GM12878 (cell line): ENCODE results near the gene NEB. TPM values are rescaled to one million over a fixed set of nuclear protein-coding genes. Genes with fewer than 3 reads are reported as not detected.

ENCODE experiments used
- ATAC-seq: fragments of 200-7000 bp; cut with Tn5 transposase; 3 replicates; pipeline ENCODE4 v1.9.1; 2020; ENCODE audit warnings: mild to moderate bottlenecking, moderate library complexity
- Bru-seq: library from RNA; stranded (reverse); fragments of 400-500 nt; gene quantifications from one replicate; lab custom pipeline; 2021; lab: Mats Ljungman, UMichigan
- BruChase-seq, 2 experiments: library from RNA; stranded (reverse); fragments of 400-500 nt; gene quantifications; one replicate each; lab custom pipeline; 2021; lab: Mats Ljungman, UMichigan
- BruUV-seq: library from RNA; stranded (reverse); fragments of 400-500 nt; replicated peaks from 2 replicates; lab custom pipeline; 2021; lab: Mats Ljungman, UMichigan
- CTCF ChIA-PET: fragments of 300-600 bp; sonication (Branson Sonifier 250); formaldehyde crosslinking; extraction: SDS; loops from one replicate; lab custom pipeline; 2021; ENCODE audit warnings: inconsistent platforms; lab: Yijun Ruan, JAX
- POLR2A ChIA-PET: fragments of 350-600 bp; formaldehyde crosslinking; extraction: SDS; loops from one replicate; lab custom pipeline; 2021; ENCODE audit warnings: inconsistent platforms; lab: Charles Lee
- RAD21 ChIA-PET: fragments of 300-600 bp; sonication (Branson Sonifier 250); formaldehyde crosslinking; loops from one replicate; lab custom pipeline; 2023; ENCODE audit warnings: antibody characterized with exemption; ENCODE audit not compliant: unreplicated experiment; lab: Charles Lee
- SMC1A ChIA-PET: fragments of 300-600 bp; sonication (Branson Sonifier 250); formaldehyde crosslinking; loops from one replicate; lab custom pipeline; 2023; ENCODE audit not compliant: unreplicated experiment, uncharacterized antibody; lab: Charles Lee
- DNase-seq: peaks from one replicate; pipeline ENCODE4 v3.0.0-alpha.2; 2011; ENCODE audit warnings: low read depth, low spot score
- FAIRE-seq: peaks from 3 replicates; lab custom pipeline; 2011; peaks lifted over from hg19 to GRCh38; lab: Jason Lieb, UNC
- H2AFZ ChIP-seq: 2 replicates; pipeline ENCODE4 v1.6.0; 2011; ENCODE audit warnings: low read depth, low read length, control low read depth; ENCODE audit not compliant: control insufficient read depth
- H3K27ac ChIP-seq: 2 replicates; pipeline ENCODE4 v1.5.1; 2011; ENCODE audit warnings: control low read depth; ENCODE audit not compliant: control insufficient read depth, insufficient read depth
- H3K27me3 ChIP-seq, 2 experiments: replicated peaks in 1 of 2; 2 replicates each; pipeline versions ENCODE4 v1.6.0 to v1.6.1; 2011; ENCODE audit warnings: low read length in 1 of 2; ENCODE audit not compliant: control insufficient read depth in 2 of 2, insufficient read depth in 2 of 2
- H3K36me3 ChIP-seq, 2 experiments: 2 replicates each; pipeline ENCODE4 v1.5.1; 2011; ENCODE audit warnings: low read length in 1 of 2; ENCODE audit not compliant: control insufficient read depth in 2 of 2, insufficient read depth in 2 of 2
- H3K4me1 ChIP-seq: 2 replicates; pipeline ENCODE4 v1.6.1; 2011; ENCODE audit warnings: mild to moderate bottlenecking, low read length, moderate library complexity, mixed read lengths; ENCODE audit not compliant: control insufficient read depth, insufficient read depth
- H3K4me2 ChIP-seq: 2 replicates; pipeline ENCODE4 v1.6.0; 2011; ENCODE audit warnings: control low read depth; ENCODE audit not compliant: control insufficient read depth, insufficient read depth
- H3K4me3 ChIP-seq: fragments of 200-600 bp; sonication (generic); 2 replicates; pipeline ENCODE4 v1.5.1; 2016
- H3K79me2 ChIP-seq: 2 replicates; pipeline ENCODE4 v1.6.0; 2011; ENCODE audit warnings: low read length; ENCODE audit not compliant: control insufficient read depth, insufficient read depth
- H3K9ac ChIP-seq: 2 replicates; pipeline ENCODE4 v1.8.0; 2011; ENCODE audit warnings: low read length, control low read depth, mixed read lengths; ENCODE audit not compliant: control insufficient read depth, insufficient read depth
- H3K9me3 ChIP-seq: replicated peaks from 3 replicates; pipeline ENCODE4 v1.5.1; 2011; ENCODE audit warnings: mild to moderate bottlenecking, low read length; ENCODE audit not compliant: control insufficient read depth, insufficient read depth
- H4K20me1 ChIP-seq: 2 replicates; pipeline ENCODE4 v1.6.0; 2011; ENCODE audit not compliant: control insufficient read depth, insufficient read depth
- BRCA1 ChIP-seq: IDR thresholded peaks from 2 replicates; pipeline ENCODE4 v1.6.1; 2011; ENCODE audit warnings: low read depth, low read length, improper control_type of control experiment
- TCF3 ChIP-seq: IDR thresholded peaks from 2 replicates; pipeline ENCODE4 v1.6.1; 2012; ENCODE audit warnings: low read depth, mild to moderate bottlenecking, low read length, borderline replicate concordance; ENCODE audit not compliant: insufficient read depth
- WGBS: methylation state at CpG from one replicate; pipeline ENCODE4 v1.1.6; 2016; ENCODE audit warnings: low lambda C conversion rate; ENCODE audit not compliant: insufficient replicate concordance, insufficient coverage; ENCODE audit errors: missing lambda C conversion rate; 5-methylcytosine and 5-hydroxymethylcytosine counted together
- in situ Hi-C: fragments of 300-500 bp; cut with MboI; formaldehyde crosslinking; loops from 9 replicates; pipeline ENCODE4 v1.14.3; 2018; ENCODE audit warnings: mixed read lengths
- intact Hi-C: fragments of 100-400 bp; cut with micrococcal nuclease; formaldehyde crosslinking; loops from one replicate; pipeline ENCODE4 v1.14.2; 2022; ENCODE audit not compliant: unreplicated experiment
- long read RNA-seq, 2 experiments: library from polyadenylated mRNA; unstranded; transcript quantifications; one replicate each; pipeline ENCODE4 v2.0.0, GENCODE V29; 2019 to 2020
- polyA minus RNA-seq, 3 experiments: library from RNA; depleted of rRNA, polyadenylated mRNA; stranded (reverse); fragments of >200 nt; gene quantifications; 2 replicates each; pipeline ENCODE4 v1.2.3, GENCODE V29; 2011
- polyA plus RNA-seq, 11 experiments: library from polyadenylated mRNA; depleted of rRNA in 4 of 11; unstranded in 6 of 11; stranded (reverse) in 5 of 11; fragments of >200 nt; fragmentation: Nextera tagmentation in 4 of 11; fragmentation: Illumina TruSeq in 1 of 11; extraction: Ambion mirVana in 4 of 11; extraction: Trizol in 1 of 11; gene quantifications; 1 replicate in 1 of 11; 2 replicates in 10 of 11; pipeline versions ENCODE4 v1.2.1 to v1.2.3, GENCODE V29; 2011 to 2016; ENCODE audit warnings: inconsistent platforms in 2 of 11, missing spikeins in 2 of 11, low read depth in 1 of 11
- total RNA-seq, 4 experiments: library from RNA; depleted of rRNA in 3 of 4; stranded (reverse); fragments of >200 nt in 3 of 4; fragmentation: Illumina TruSeq in 1 of 4; extraction: Trizol in 1 of 4; gene quantifications; 2 replicates each; pipeline versions ENCODE4 v1.2.1 to v1.2.3, GENCODE V29; 2013 to 2021
- TF ChIP-seq, protein P1 (sequence below): IDR thresholded peaks from 2 replicates; pipeline ENCODE4 v1.6.1; 2011; ENCODE audit warnings: mild to moderate bottlenecking, low read depth, low read length, moderate library complexity; ENCODE audit not compliant: insufficient replicate concordance

Gene NEB, protein sequence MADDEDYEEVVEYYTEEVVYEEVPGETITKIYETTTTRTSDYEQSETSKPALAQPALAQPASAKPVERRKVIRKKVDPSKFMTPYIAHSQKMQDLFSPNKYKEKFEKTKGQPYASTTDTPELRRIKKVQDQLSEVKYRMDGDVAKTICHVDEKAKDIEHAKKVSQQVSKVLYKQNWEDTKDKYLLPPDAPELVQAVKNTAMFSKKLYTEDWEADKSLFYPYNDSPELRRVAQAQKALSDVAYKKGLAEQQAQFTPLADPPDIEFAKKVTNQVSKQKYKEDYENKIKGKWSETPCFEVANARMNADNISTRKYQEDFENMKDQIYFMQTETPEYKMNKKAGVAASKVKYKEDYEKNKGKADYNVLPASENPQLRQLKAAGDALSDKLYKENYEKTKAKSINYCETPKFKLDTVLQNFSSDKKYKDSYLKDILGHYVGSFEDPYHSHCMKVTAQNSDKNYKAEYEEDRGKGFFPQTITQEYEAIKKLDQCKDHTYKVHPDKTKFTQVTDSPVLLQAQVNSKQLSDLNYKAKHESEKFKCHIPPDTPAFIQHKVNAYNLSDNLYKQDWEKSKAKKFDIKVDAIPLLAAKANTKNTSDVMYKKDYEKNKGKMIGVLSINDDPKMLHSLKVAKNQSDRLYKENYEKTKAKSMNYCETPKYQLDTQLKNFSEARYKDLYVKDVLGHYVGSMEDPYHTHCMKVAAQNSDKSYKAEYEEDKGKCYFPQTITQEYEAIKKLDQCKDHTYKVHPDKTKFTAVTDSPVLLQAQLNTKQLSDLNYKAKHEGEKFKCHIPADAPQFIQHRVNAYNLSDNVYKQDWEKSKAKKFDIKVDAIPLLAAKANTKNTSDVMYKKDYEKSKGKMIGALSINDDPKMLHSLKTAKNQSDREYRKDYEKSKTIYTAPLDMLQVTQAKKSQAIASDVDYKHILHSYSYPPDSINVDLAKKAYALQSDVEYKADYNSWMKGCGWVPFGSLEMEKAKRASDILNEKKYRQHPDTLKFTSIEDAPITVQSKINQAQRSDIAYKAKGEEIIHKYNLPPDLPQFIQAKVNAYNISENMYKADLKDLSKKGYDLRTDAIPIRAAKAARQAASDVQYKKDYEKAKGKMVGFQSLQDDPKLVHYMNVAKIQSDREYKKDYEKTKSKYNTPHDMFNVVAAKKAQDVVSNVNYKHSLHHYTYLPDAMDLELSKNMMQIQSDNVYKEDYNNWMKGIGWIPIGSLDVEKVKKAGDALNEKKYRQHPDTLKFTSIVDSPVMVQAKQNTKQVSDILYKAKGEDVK (N-terminal part only)
- 0.69 and 0.93 TPM in 2 replicates for total RNA-seq (2013; cell fraction: nucleolus; rRNA removed)
- total RNA-seq (2014; rRNA removed), result 0.17 and 0.22 TPM in 2 replicates
- 0.05 and 0.09 TPM in 2 replicates for total RNA-seq (2014; rRNA removed; fragmentation: Illumina TruSeq; extraction: Trizol)
- total RNA-seq (2021), result 0.05 and 0.40 TPM in 2 replicates
- 0.20 TPM for polyA plus RNA-seq (2011; ENCODE audit: low read depth)
- polyA plus RNA-seq (2011; rRNA removed), result 0.11 and 0.20 TPM in 2 replicates
- 0.03 and 0.16 TPM in 2 replicates for polyA plus RNA-seq (2011; cell fraction: cytosol; rRNA removed)
- 0.34 and 0.45 TPM in 2 replicates for polyA plus RNA-seq (2011; cell fraction: nucleus; rRNA removed)
- polyA plus RNA-seq (2012), result 0.35 and 0.65 TPM in 2 replicates
- polyA plus RNA-seq (2014; fragmentation: Illumina TruSeq; extraction: Trizol), result 0.13 and 0.59 TPM in 2 replicates
- under 1 TPM; 0.04 to 0.16 TPM for polyA plus RNA-seq (2014; fragmentation: Nextera tagmentation; extraction: Ambion mirVana)
- 0.05 and 0.15 TPM in 2 replicates for polyA plus RNA-seq (2014; rRNA removed)
- polyA plus RNA-seq (2016; fragmentation: Nextera tagmentation; extraction: Ambion mirVana), result under 1 TPM; 0.50 to 0.77 TPM
- polyA minus RNA-seq (2011; rRNA and poly(A)+ RNA removed), result 0.07 and 0.10 TPM in 2 replicates
- polyA minus RNA-seq (2011; cell fraction: cytosol; rRNA and poly(A)+ RNA removed), result not detected in 2 replicates
- polyA minus RNA-seq (2011; cell fraction: nucleus; rRNA and poly(A)+ RNA removed), result 0.36 and 0.38 TPM in 2 replicates
- percentile 9 among the genes with signal in this experiment for Bru-seq, nascent RNA
- percentile 8 among the genes with signal in this experiment for BruChase-seq, experiment 1, labeled RNA remaining after a 6-hour chase
- BruChase-seq, experiment 2, labeled RNA remaining after a 2-hour chase, result percentile 8 among the genes with signal in this experiment
- long read RNA-seq, experiment 1, result 0 reads
- long read RNA-seq, experiment 2, partial matches to known transcripts, result 0 of 2 reads
- long read RNA-seq, experiment 2, other reads (novel, unspliced or antisense), result 2 of 2 reads

DNA sequence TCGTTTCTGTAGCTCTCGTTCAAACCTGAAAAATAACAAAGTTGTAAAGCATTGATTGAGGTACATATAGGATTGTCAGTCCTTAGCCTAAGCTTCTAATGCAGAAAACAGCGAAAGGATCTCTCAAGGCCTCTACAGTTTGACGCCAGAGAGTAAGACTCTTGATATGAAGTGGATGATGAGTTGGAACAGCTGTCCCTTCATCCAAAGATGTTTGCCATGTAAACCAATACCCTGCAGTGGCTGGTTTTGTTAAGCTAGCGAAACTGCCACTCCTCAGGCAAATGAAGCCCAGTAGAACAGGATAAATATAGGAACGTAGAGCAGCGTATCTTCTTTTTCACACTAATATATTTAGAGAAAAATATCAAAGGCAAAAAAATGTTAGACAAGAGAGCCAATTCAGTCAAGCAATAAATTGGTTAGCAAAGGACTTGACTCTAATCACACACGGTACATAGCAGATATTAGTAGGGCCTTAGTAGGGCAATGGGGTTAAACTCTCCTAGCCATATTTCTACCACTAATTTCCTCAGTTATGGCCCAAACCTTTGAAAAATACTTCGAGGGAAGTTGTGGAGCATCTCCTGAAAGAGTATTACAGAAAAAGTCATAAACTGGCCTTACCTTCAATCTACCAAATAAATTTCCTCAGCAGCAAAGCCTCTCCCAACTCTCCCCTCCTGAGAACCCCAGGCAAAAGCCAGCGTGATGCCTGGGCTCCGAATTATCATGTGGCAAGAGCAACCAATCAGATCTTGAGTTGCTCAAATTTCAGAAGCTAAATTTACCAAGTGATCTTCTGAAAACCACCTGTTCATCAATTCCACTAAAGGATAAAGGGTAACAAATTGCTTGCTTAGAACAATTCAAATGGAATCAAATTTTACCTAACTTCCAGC, at the start of gene NEB:
Gene NEB (minus strand): TSS at position 706 of the 902 bp plus-strand sequence. CDS start 1,320 bp downstream, outside the sequence.
- Histone ChIP-seq H3K4me1 (peaks cover 16% of the 10 kb centered on the region), H3K27me3 (no peaks in the 10 kb centered on the region), H4K20me1 (no peaks in the 10 kb centered on the region), H2AFZ (no peak within 1 kb of the TSS), H3K79me2 (no peaks in the 10 kb centered on the region), H3K36me3 (no peaks in the 10 kb centered on the region), H3K9ac (no peak within 1 kb of the TSS), H3K9me3 (no peaks in the 10 kb centered on the region; the same call in 2 of the 3 replicates), H3K4me3 (no peak within 1 kb of the TSS), H3K4me2 (no peak within 1 kb of the TSS), H3K27ac (no peak within 1 kb of the TSS)
- ChIA-PET RAD21 (no interaction called here), POLR2A (no interaction called here), CTCF (no interaction called here), SMC1A (interaction anchor here (1.1 to 1.8 kb wide), 2 partner anchors 21 to 73 kb away, joined by 5 read pairs; no protein-coding TSS in a partner anchor)
- ATAC-seq (no peak), DNase-seq (no peak), FAIRE-seq (no peak)
- no TSS peak for BruUV-seq
- in situ Hi-C loops (no loop called here), intact Hi-C loops (no loop called here)
- TF ChIP-seq, protein P1, sequence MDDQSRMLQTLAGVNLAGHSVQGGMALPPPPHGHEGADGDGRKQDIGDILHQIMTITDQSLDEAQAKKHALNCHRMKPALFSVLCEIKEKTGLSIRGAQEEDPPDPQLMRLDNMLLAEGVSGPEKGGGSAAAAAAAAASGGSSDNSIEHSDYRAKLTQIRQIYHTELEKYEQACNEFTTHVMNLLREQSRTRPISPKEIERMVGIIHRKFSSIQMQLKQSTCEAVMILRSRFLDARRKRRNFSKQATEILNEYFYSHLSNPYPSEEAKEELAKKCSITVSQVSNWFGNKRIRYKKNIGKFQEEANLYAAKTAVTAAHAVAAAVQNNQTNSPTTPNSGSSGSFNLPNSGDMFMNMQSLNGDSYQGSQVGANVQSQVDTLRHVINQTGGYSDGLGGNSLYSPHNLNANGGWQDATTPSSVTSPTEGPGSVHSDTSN, result no peak
- TF ChIP-seq BRCA1, result no peak
- no peak for TF ChIP-seq TCF3
- WGBS, result 53% methylated on average over 11 of the region's 11 CpGs
